T follicular helper cell (primary cell): ENCODE results near the gene RAB4B.
A peak's percentile ranks its signal among the peaks of the same experiment; 100 is the strongest.
"Not testable (repeated sequence)": the region's sequence is repeated elsewhere in the genome, so short reads cannot be mapped to it uniquely, and the experiment has no call there.

Experiments
- DNase-seq: peaks from one replicate; pipeline ENCODE4 v3.0.0-alpha.2; 2020; ENCODE audit warnings: low read depth

Gene RAB4B

DNA sequence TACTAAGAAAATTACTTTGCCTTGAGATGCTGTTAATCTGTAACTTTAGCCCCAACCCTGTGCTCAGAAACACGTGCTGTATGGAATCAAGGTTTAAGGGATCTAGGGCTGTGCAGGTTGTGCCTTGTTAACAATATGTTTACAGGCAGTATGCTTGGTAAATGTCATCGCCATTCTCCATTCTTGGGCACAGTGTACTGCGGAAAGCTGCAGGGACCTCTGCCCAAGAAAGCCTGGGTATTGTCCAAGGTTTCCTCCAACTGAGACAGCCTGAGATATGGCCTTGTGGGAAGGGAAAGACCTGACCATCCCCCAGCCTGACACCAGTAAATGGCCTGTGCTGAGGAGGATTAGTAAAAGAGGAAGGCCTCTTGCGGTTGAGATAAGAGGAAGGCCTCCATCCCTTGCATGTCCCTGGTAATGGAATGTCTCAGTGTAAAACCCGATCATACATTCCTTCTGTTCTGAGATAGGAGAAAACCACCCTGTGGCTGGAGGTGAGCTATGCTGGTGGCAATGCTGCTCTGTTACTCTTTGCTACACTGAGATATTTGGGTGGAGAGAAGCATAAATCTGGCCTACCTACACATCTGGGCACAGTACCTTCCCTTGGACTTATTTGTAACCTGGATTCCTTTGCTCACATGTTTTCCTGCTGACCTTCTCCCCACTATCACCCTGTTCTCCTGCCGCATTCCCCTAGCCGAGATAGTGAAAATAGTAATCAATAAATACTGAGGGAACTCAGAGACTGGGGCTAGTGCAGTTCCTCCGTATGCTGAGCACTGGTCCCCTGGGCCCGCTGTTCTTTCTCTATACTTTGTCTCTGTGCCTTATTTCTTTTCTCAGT is 44.9 kb downstream of the RAB4B start:
- DNase-seq = not testable (repeated sequence)

DNA sequence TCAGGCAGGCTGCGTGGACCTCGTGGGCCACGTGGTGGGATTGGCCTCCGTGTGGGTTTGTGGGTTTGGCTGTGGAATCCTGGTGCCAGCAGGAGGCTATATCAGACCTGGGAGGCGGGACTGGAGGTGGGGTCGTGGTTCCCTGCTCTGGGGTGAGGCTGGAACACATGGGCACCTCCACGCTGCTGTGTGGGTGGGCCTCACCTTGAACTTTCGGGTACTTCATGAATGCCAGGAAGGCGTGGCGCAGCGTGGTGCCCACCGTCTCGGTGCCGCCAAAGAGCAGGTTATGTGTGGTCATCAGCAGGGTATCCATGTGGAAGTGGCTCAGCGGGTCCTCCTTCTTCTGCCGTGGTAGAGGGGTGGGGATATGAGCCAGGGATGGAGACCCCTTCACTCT is 46.9 kb downstream of the RAB4B start:
- DNase-seq = not testable (repeated sequence)

DNA sequence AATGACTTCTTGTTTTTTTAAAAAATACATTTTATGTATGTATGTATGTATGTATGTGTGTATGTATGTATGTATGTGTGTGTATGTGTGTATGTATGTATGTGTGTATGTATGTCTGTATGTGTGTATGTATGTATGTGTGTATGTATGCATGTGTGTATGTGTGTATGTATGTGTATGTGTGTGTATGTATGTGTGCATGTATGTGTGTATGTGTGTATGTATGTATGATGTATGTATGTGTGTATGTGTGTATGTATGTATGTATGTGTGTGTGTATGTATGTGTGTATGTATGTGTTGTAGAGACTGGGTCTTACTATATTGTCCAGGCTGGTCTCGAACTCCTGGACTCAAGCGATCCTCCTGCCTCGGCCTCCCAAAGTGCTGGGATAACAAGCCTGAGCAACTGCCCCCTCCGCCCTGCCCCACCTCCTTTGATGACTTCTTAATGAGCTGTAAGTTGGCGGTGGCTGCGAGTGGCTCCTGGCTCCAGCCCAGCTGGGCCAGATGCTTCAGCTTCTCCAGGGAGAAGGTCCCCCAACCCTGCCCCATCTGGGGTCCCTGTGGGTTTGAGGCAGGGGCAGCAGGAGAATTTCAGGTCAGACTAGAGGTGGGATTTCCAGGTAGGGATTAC is 47.5 kb downstream of the RAB4B start:
- not testable (repeated sequence) for DNase-seq

DNA sequence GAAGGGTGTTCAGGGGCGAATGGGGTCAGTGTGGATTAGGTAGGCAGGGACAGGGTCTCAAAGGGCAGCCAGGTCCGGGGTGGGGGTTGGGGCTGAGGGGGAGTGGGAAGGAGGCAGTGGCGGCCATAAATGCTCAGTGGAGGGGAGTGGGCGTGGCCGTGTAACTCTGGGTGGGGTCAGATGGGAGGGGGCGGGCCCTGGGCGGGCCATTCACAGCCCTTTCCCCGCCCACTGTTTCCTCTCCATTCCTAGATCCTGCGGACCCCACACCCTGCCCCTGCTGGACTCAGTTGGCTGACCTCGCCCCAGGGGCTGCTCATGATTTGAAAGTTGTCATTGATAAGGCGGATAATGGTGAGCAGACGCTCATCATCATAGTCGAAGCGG is 48.3 kb downstream of the RAB4B start:
- DNase-seq = not testable (repeated sequence)

DNA sequence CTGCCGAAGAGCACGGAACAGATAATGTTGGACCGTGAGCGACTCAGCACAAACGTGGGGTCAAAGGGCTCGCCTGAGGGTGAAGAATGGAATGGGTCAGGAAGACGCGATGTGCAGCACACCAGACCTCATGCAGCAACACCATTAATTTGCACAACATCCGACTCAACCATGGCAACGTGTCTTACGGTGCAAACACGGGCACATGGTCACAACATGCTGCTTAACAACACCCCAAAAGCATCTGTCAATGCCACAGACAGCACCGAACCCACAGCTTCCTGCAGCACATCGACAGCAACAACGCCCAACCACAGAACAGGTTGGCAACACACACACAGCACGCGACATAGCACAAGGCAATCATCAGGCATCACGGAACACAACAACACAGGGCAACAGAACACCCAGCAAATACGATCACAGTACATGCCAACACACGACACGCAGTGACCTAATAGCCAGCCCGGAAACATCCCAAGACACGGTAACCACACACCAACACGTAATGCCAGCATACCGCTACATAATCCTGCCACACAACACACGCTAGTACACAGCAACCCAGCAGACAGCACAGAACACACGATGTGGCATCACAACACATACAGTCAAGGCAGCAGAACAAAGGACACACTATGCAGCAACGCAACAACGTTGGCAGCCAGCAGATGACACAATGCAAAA is 48.8 kb downstream of the RAB4B start:
- DNase-seq = peak; percentile 50

GRCh38 chr19:40827386-40828247 is 49.6 kb downstream of the RAB4B start:
- DNase-seq = no peak

DNA sequence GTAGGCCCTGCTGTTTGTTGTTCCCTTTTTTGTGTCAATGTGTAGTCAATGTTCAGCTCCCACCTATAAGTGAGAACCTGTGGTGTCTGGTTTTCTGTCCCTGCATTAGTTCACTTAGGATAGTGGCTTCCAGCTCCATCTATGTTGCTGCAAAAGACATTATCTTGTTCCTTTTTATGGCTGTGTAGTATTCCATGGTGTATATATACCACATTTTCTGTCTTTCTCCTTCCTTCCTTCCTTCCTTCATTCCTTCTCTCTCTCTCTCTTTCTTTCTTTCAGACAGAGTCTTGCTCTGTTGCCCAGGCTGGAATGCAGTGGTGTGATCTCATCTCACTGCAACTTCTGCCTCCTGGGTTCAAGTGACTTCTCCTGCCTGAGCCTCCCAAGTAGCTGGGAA is 51.2 kb downstream of the RAB4B start:
- DNase-seq = no peak

DNA sequence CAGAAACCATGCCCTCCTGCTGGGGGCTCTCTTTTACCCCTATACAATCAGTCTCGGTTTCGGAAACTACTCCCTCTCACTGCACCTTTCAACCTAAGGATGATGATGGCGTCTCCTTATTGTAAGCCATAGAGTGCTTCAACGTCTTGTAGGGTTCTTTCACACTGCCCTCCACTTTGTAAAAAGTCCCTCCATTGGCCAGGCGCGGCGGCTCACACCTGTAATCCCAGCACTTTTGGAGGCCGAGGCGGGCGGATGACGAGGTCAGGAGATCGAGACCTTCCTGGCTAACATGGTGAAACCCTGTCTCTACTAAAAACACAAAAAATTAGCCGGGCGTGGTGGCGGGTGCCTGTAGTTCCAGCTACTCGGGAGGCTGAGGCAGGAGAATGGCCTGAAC is 52.7 kb downstream of the RAB4B start:
- DNase-seq = not testable (repeated sequence)

- no peak for DNase-seq
These were observed 53.7 kb downstream of the RAB4B start for GRCh38 chr19:40831502-40832430.

GRCh38 chr19:40832431-40832790 is 54.4 kb downstream of the RAB4B start:
- DNase-seq = not testable (repeated sequence)

- DNase-seq = not testable (repeated sequence)
These were observed 55.9 kb downstream of the RAB4B start for GRCh38 chr19:40833728-40834533.

GRCh38 chr19:40836754-40837429 is 58.8 kb downstream of the RAB4B start:
- DNase-seq = no peak

DNA sequence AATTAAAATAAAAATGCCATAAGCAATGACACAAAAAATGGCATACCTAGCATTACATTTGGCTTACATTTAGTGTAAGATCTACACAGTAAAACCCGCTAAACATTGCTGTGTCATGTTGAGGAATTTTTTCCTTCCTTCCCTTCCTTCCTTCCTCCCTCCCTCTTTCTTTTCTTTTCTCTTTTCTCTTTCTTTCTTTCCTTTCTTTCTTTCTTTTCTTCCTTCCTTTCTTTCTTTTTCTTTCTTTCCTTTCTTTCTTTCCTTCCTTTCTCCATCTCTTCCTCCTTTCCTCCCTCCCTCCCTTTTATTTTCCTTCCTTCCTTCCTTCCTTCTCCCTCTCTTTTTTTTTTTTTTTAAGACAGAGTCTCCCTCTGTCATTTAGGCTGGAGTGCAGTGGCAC is 60.4 kb downstream of the RAB4B start:
- not testable (repeated sequence) for DNase-seq

DNA sequence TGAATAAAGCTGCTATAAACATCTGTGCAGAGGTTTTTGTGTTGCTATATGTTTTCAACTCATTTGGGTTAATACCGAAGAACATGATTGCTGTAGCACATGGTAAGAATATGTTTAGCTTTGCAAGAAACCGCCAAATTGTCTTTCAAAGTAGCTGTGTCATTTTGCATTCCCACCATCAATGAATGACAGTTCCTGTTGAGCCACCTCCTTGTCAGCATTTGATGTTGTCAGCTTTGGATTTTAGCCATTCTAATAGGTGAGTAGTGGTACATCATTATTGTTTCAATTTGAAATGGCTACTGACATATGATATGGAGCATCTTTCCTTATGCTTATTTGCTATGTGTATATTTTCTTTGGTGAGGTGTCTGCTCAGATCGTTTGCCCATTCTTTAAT is 64.0 kb downstream of the RAB4B start:
- not testable (repeated sequence) for DNase-seq

GRCh38 chr19:40842997-40843652 is 65.1 kb downstream of the RAB4B start:
- DNase-seq = not testable (repeated sequence)

GRCh38 chr19:40843653-40844052 is 65.6 kb downstream of the RAB4B start:
- DNase-seq = peak; percentile 72
